ENCODE results near the gene CCDC78.
A peak's percentile ranks its signal among the peaks of the same experiment; 100 is the strongest.

CCDC78 gene

DNA sequence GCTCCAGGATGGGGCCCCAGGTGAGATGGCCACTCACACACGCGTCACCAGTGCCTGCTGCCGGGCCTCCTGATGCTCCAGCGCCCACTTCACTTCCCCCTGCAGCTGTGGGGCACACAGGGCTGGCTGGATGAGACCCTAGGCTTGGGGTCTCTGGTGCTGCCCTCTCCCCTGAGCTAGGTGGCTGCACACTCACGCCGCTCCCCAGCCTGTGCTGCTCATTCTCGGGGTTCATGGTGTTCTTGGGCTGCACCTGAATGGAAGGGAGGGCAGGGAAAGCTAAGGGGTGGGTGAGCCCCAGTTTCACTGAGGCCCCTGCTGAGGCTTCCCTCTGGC is 1.2 kb downstream of the CCDC78 start:
- no peak for DNase-seq (ENCODE audit: low read depth in 1 of 2, low spot score in 1 of 2)

DNA sequence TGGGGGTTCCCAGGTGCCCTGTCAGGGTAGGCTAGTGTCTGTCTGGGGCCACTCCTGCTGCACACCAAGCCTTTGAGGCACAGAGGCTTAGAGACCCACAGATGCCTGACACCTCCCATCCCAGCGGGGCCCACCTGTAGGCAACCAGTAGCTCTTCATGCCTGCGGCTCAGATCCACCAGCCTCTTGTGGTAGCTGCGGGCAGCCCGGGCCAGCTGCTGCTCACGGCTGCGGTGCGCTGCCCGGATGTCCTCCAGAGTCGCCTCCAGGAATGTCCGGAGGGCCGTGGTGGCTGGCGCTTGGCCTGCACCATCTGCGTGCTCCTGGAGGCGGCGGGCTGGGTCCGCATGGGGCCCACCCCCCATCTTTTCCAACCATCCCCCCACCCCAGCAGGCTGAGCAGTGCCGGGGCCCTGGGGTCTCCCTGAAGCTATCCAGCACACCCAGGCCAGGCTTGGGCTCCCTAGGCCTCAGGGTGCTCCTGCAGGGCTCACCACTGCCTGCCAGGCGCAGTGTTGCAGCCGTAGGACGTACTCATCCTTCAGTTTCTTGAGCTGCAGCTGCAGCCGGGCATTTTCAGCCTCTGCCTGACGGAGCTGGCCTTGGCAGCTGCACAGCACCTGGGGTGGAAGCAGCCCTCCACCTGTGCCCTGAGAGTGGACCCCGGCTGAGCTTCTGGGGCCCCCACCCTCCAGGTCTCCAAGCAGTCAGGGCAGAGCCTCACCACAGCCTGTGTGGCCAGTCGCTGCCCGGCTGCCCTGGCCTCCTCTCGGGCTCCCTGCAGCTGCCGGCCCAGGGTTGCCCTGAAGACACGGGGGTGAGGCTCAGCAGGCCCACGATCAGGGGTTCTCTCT is 1.8 kb downstream of the CCDC78 start:
- DNase-seq (ENCODE audit: low read depth in 1 of 2, low spot score in 1 of 2), result no peak

DNA sequence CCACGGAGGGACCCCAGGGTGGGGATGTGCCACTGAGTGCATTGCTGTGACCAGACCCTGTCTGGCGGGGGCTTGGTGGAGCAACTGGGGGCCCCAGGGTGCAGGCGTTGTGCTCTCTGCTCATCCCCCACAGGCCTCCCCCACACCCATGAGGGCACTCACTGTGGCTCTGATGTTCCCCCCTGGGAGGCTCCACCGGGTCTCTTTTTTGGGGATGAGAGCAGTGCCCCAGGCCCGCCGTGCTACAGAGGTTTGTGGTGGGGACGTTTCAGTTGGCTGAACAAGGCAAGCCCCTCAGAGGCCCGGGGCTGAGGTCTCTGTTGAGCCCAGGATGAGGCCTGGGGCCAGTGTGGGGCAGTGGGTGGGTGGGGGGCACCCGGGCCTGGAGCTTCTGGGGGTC is 2.5 kb downstream of the CCDC78 start:
- DNase-seq (ENCODE audit: low read depth in 1 of 2, low spot score in 1 of 2), result no peak

DNA sequence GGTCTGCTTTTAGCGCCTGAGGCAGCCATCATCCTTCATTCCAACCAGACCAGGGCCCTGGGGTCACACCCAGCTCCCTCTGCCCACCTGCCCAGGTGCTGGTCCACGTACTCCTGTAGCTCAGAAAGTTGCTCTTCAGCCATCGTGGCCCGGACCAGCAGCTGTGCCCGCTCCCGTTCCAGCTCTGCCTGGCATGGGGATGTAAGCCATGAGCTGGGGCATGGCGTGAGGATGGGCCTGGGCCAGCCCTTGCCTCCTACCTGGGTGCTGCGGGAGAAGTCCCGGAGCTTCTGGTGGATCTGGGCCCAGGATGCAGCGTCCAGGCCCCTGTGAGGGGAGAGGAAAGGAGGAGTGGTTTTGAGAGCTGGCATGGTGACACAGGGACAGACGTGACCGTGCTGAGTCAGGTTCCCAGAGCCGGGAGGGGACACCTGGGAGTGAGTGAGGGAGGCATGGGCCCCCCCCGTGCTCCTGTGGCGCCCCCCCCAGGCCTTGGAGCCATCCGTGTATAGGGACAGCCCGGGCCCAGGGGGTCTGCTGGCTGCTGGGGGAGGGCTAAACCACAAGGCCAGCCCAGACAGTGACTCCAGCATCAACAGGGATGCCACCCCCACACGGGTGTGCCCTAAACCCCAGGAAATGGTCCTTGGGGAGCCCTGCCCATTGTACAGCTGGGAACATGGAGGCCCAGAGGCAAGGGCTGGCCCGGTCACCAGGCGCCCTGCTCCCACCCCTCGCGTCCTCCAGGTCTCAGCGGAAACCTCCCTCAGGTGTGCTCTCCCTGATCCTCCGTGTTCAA is 3.2 kb downstream of the CCDC78 start:
- DNase-seq (ENCODE audit: low read depth in 1 of 2, low spot score in 1 of 2), result no peak

DNA sequence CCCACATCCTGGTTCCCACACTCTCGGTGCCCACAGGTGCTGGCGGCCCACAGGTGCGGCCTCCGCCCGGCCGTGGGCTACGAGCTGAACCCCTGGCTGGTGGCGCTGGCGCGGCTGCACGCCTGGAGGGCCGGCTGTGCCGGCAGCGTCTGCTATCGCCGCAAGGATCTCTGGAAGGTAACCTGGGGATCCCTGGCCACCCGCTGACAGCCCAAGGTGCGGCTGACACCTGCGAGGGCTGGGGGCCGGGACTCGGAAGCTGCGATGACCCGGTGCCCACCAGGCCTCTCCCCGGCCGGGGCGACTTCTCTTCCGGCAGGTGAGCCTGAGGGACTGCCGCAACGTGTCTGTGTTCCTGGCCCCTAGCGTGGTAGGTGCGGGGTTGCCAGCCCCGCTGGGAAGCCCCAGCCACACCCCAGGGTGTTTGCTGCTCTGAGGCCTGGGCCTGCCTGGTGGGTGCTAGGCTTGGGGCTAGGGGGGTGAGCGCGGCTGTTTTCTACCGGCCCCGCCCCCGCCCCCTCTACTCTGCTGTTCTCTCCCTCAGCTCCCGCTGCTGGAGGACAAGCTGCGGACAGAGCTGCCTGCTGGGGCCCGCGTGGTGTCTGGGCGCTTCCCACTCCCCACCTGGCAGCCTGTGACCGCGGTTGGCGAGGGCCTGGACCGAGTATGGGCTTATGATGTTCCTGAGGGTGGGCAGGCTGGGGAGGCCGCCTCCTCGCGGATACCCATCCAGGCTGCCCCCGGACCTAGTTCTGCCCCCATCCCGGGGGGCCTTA is 4.3 kb downstream of the CCDC78 start:
- DNase-seq (ENCODE audit: low read depth in 1 of 2, low spot score in 1 of 2), result no peak

DNA sequence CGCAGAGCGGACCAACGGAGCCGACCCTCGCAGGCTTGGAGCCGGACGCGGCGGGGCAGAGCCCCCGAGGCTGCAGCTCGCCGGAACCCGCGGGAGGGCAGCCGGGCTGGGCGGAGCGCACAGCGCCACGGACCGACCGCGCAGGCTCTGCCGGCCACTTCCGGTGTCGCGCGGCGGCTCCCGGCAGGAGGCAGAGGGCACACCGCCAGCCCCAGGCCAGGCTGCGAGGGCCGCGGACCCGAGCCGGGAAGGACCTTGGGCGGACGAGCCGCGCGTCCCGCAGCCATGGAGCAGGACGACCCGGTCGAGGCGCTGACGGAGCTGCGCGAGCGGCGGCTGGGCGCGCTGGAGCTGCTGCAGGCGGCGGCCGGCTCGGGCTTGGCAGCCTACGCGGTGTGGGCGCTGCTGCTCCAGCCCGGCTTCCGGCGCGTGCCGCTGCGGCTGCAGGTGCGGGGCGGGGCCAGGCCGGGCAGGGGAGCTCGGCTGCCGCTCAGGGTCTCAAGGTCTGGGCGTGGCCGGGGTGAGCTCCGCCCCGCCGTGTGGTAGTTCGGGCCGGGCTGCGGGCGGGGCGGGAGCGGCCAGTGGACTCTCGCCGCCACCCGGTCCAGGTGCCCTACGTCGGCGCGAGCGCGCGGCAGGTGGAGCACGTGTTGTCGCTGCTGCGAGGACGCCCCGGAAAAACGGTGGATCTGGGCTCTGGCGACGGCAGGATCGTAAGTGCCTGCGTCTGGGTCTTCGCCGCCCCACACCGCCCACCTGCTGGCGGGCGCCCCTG is 5.1 kb downstream of the CCDC78 start, which contains the start of gene ANTKMT:
ANTKMT (plus strand) TSS at position 157 of the 775 bp plus-strand sequence; CDS start at position 286, 129 bp downstream.
- DNase-seq (ENCODE audit: low read depth in 1 of 2, low spot score in 1 of 2), result peak; percentile 43 to 58

DNA sequence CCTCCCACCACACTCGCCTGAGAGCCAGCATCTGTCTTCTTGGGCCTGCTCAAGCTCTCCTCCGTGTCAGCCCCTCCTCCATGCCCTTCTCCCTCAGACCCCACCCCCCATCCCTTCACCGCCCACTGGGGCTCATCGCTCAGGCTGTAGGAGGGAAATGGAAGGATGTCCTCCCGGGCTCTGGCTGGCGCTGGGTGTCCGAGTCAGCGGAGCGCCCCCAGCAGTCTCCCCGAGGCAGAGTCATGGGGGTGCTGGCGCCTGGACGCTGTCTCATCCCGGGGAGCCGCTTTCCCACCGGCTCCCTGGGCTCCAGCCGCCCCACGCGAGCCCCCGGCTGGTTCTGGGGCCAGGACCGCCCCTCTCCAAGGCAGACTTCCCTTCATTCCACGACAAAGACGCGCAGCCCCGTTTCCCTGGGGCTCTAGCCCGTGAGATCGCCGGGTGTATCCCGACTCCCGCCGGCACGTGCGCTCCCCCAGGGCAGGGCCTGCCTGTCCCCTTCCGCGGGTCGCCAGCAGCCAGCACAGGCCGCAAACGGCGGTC is 5.7 kb downstream of the CCDC78 start:
- no peak for DNase-seq (ENCODE audit: low read depth in 1 of 2, low spot score in 1 of 2)

DNA sequence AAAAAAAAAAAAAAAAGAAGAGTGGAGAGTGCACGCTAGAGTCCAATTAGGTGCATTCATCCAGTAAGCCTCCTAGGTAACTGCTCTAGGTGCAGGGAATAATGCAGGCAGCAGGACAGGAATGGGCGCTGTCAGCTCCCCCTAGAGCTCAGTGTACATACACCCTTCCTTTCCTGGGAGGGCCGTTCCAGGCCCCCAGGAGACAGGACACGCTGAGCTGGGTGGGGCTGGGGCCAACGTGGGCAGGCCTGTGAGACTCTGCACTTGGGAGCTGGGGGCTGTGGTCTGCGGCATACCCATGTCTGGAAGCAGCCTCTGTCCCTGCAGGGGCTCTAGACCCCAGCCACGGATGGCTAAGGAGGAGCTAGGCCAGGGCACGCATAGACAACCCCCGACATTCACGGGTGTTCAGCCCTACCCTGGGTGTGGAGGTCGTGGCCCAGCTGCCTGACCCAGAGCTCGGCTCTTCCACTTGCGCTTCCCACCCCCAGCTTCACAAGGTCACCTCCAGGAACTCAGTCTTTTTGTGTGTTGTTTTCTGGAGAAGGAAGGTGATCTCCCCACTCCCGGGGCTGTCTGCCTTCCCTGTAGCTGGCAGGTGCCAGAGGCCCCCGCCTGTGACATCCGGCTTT is 6.3 kb downstream of the CCDC78 start:
- no peak for DNase-seq (ENCODE audit: low read depth in 1 of 2, low spot score in 1 of 2)

DNA sequence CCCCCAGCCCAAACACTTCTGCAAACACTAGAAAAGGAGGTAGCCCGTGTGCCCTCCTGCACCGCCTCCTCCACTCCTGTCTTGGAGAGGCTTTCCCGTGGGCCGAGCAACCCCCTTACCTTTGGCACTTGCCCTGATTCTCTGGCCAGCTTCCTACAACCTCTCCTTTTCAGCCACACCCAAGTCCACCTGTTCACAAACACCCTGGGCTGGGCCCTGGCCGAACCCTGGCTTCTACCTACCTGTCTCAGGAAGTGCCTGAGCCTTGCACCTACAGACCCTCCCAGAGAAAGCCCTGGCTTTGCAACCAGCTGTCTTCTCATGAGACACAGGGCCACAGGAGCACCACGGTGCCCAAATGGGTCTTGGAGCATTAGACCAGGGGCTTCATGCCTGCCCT is 7.3 kb downstream of the CCDC78 start:
- DNase-seq (ENCODE audit: low read depth in 1 of 2, low spot score in 1 of 2), result no peak

DNA sequence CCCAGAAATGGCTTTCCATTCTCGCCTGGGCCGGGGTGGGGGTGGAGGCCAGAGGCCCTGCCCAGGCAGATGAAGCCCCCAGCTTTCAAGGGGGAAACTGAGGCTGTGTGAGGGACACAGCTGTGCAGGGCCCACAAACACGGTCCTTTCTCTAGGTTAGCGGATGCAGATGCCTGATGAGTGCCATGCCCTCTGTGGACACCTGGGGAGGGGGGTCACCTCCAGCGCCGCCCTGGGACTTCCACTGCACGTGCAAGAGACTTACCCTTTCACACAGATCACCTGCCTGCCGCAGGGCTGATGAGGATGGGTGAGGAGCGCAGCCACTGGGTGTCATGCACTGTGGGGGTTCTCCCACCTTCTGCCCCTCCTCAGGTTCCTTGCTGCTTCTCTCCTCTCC is 7.9 kb downstream of the CCDC78 start:
- no peak for DNase-seq (ENCODE audit: low read depth in 1 of 2, low spot score in 1 of 2)

DNA sequence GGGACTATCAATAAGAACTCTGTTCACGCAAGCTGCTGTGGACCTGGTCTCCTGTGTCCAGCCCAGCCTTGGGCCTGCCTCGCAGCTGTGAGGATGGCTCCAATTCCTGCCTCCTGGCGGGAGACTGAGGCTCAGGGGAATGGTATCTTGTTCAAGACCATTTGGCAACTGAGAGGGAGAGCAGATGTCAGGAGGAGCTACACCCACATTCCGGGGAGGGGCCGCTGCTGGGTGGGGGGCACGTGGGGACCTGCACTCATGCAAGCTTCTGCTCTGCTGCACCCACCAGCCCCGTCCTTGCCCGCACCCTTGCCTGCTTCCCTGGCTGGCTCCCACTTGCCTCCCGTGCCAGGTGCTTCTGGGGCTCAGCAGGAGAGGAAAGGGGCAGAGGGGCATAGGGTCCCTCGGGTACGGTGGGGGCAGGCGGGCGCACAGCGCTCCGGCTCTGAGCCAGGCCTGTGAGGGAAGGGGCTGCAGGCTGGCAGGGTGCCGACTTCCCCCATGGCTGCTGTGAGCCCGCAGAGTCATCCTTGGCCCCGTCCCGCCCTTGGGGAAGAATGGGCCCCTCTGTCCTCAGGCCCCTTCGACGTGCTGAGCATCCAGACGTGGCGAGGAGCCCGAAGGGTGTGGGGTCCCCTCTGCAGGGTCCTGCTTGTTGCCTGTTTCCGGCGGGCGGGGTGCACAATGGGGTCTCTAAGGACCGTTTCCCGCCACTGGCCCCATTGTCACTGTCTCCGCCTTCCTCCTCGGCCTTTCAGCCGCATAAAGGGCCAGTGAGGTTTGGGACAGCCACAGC is 8.6 kb downstream of the CCDC78 start:
- DNase-seq (ENCODE audit: low read depth in 1 of 2, low spot score in 1 of 2), result no peak

DNA sequence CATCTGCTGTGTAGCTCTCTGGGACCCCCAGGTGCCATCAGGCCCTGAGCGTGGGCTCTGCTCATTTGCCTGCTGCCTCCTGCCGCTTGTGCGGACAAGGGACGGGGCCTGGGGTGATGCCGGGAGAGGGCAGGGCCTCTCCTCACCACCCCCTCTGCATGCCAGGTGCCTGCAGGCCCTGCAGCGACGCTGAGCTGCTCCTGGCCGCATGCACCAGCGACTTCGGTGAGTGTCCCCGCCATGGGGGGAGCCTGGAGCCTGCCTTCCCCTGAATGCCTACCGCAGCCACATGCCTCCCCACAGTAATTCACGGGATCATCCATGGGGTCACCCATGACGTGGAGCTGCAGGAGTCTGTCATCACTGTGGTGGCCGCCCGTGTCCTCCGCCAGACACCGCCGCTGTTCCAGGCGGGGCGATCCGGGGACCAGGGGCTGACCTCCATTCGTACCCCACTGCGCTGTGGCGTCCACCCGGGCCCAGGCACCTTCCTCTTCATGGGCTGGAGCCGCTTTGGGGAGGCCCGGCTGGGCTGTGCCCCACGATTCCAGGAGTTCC is 9.4 kb downstream of the CCDC78 start:
- no peak for DNase-seq (ENCODE audit: low read depth in 1 of 2, low spot score in 1 of 2)

DNA sequence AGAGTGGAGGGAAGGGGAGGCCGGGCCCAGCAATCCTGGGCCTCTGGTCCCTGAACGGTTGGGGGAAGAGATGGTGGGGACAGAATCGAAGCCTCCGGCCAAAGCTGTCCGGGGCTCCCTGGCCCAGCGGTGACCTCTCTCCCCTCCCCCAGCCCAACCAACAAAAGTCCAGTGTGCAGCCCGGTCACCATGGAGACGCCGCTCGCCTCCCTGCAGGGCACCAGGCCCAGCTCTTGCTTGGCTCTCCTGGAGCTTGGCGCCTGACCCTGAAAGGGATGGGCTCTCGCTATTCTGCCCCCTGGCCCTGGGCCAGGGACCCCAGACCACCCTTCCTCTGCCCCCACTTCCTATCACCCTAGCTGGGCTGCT is 10.1 kb downstream of the CCDC78 start:
- no peak for DNase-seq (ENCODE audit: low read depth in 1 of 2, low spot score in 1 of 2)

DNA sequence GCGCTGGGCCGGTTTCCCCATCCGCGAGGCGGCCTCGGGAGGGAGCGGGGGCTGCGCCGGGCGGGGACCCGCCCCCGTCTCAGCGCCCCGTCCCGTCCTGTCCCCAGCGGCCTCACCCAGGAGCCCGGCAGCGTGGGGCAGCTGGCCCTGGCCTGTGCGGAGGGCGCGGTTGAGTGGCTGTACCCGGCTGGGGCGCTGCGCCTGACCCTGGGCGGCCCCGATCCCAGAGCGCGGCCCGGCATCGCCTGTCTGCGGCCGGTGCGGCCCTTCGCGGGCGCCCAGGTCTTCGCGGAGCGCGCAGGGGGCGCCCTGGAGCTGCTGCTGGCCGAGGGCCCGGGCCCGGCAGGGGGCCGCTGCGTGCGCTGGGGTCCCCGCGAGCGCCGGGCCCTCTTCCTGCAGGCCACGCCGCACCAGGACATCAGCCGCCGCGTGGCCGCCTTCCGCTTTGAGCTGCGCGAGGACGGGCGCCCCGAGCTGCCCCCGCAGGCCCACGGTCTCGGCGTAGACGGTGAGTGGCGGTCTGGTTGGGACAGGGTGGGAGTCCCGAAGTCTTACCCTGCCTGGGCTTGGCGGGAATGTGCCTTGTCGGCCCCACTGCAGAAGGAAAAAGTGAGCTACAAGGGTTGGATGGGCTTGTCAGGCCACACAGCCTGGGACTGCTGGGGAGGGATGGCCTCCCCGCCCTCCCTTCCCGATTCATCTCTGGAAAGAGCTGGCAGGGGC is 10.6 kb downstream of the CCDC78 start:
- DNase-seq (ENCODE audit: low read depth in 1 of 2, low spot score in 1 of 2), result no peak

DNA sequence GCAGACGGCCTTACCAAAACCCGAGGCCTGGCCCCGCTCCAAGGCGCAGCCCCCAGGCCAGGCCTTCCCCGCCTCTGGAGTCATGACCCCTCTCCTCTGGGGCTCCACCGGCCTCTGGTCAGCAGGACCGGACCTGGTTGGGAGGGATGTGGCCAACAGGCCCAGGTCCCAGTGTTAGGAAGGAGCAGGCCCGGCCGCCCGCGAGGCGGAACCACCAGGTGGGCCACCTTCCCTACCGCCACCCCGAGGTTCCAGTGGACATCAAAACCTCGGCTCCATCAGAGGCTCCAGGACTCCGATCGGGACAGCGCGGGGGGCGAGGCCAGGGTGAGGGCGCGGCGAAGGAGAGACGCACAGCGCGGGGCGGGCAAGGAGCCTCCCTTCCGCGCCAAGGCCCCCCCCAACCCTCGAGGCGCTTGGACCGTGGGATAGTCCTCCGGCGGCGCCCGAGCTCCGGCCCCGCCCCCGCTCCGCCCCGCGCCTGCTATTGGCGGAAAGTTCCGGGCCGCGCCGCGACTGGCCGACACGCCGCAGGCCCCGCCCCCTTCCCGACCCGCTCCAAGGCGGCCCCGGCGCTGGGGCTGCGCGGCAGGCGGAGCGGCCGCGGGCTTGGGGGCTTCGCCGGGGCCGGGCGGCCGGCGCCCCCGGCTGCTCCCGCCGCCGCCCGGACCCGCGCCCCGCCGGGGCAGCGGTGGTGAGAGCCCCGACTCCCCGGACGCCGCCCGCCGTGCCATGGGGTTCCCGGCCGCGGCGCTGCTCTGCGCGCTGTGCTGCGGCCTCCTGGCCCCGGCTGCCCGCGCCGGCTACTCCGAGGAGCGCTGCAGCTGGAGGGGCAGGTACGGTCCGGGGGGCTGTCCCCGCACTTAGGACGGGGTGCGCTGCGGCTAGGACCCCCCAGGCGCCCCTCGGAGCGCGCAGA is 11.4 kb downstream of the CCDC78 start, which contains the start of gene METRN:
METRN (plus strand) TSS at position 561 of the 919 bp plus-strand sequence; CDS start at position 733, 172 bp downstream.
- peak; percentile 72 to 92 for DNase-seq (ENCODE audit: low read depth in 1 of 2, low spot score in 1 of 2)

DNA sequence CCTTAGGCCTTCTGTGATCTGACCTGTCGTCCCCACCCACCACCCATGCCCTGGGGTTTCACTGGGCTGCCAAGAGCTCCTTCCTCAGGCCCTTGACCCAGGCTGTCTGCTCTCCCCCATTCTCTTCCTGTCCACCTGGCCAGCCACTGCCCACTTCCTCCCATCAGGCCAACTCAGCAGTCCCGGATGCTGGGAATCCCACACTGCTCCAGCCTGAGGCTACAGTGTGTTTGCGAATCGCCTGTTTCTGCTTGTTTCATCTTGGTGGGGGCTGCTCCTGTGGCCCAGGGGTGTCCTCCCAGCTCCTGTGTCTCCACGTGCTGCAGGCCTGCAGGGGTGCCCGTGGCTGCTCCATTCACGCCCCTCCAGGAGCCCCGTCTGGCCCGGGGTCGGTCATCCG is 12.2 kb downstream of the CCDC78 start:
- no peak for DNase-seq (ENCODE audit: low read depth in 1 of 2, low spot score in 1 of 2)

DNA sequence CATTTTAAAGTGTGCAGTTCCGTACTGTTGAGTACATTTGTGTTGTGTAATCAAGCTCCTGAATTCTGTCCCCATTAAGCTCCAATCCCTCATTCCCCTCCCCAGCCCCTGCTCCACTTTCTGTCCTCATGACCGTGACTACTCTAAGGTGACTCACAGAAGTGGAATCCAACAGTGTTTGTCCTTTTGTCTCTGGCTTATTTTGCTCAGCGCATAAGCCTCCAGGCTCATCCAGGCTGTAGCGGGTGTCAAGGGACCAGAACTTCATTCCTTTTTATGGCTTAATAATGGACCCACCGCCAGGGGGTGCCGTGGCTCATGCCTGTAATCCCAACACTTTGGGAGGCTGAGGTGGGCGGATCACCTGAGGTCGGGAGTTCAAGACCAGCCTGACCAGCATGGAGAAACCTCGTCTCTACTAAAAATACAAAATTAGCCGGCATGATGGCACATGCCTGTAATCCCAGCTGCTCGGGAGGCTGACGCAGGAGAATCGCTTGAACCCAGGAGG is 13.4 kb downstream of the CCDC78 start:
- DNase-seq (ENCODE audit: low read depth in 1 of 2, low spot score in 1 of 2), result peak in 1 of 2 donors; percentile 37

All from stimulated activated CD4-positive, alpha-beta T cell treated with anti-CD3 and anti-CD28 coated beads, Interleukin-15, amount 100 ng/mL, for 1 hour (primary cell).